ENCODE measurements around the gene SPACA1.

Gene SPACA1

DNA sequence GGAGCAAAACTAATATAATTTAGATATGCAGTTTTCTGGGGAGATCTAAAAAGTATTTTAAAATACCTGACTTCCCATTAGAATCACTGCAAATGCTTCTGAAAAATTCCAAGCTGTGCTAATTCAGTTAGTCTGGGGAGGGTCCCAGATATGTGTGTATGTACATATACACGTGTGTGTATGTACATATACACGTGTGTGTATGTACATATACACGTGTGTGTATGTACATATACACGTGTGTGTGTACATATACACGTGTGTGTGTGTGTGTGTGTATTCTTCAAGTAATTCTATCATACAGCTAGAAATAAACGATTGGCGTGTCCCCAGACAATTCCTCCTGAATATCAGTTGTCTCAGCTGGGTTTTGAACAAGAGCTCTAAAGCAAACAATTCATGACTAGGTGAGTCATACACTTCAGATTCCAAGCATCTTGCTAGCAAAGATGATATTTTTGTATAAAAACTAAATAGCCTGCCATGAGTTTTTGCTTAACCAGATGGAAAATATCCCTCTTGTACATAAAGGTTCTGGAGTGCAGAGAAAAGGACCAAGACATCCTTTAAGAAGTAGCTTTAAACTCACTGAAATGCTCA is 58.2 kb downstream of the SPACA1 start:
- no peak for DNase-seq (ENCODE audit: low spot score)

DNA sequence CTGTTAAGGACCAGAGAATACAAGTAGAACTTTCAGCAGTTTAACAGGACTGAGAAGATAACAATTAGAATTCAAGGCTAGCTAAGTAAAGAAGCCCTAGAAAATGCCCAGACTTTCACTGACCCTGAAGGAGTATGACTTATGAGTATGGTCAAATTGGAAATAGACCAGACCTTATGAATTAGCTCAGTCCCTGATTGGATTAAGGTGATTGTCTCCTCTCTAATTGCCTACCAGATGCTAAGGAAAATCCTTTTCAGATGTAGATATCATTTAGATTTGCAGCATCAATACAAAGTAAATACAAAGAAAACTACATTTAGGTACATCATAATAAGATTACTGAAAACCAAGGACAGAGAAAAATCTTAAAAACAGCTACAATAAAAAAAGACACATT is 59.6 kb downstream of the SPACA1 start:
- no peak for DNase-seq (ENCODE audit: low spot score)

- no peak for DNase-seq (ENCODE audit: low spot score)
Observed at GRCh38 chr6:88111991-88112390, 64.3 kb downstream of the SPACA1 start.

DNA sequence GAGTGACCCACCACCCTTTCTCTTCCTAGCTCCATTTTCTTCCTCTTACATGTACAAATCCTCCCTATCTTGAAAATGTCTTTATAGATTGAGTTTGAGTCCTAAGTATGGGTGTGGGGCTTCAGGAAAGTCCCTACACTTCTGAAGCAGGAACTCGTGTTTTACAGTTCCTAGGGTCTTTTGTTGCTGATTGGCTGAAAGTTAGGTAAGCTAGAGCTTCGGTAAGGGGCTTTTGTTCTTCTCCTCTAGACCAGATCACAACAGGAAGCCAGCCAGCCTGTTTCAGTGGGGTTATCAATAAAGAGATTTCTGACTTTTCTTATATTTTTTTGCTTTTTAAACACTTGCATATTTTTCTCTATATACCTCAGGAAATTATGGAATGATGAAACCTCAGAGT is 67.2 kb downstream of the SPACA1 start:
- DNase-seq (ENCODE audit: low spot score), result no peak

GRCh38 chr6:88115307-88115706 is 67.7 kb downstream of the SPACA1 start:
- no peak for DNase-seq (ENCODE audit: low spot score)

DNA sequence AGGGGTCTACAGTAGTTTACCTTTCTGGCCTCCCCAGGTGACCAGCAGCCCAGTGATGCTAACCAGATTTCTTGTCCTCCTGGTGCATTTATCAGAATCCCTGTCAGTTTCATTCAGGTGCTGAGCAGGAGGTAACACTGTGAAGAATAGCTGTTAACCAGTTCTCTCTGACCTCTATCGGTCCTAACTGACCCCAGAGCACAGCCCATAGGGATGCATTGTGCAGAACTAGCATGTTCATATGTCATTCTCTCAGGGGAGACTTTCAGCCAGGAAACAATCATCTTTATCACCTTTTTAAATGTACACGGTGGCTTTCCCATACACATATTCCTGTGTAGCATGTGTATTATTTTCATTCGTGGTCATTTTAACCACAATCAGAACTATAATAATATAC is 68.6 kb downstream of the SPACA1 start:
- DNase-seq (ENCODE audit: low spot score), result no peak
